OCI-LY1 (cell line): Measurements from ENCODE around the gene FGD4.
"Not testable (repeated sequence)": the region's sequence is repeated elsewhere in the genome, so short reads cannot be mapped to it uniquely, and the experiment has no call there.

ENCODE experiments used
- H2AFZ ChIP-seq: fragments of 200-600 bp; sonication (generic), shearing (Covaris generic); 2 replicates; pipeline ENCODE4 v1.6.0; 2014; ENCODE audit warnings: antibody characterized with exemption, mild to moderate bottlenecking, low read length
- H3F3A ChIP-seq: fragments of 200-600 bp; sonication (generic), shearing (Covaris generic); 2 replicates; pipeline ENCODE4 v1.6.0; 2014; ENCODE audit warnings: mild to moderate bottlenecking, antibody characterized with exemption, low read length, moderate library complexity; ENCODE audit not compliant: insufficient read depth
- H3K27ac ChIP-seq: fragments of 200-600 bp; sonication (generic); 2 replicates; pipeline ENCODE4 v1.5.1; 2014; ENCODE audit warnings: low read length, mixed run types, mild to moderate bottlenecking, low read depth; ENCODE audit not compliant: poor library complexity, severe bottlenecking
- H3K27me3 ChIP-seq: fragments of 200-600 bp; sonication (generic); 2 replicates; pipeline ENCODE4 v1.6.0; 2014; ENCODE audit warnings: antibody characterized with exemption, mild to moderate bottlenecking, low read length, moderate library complexity; ENCODE audit not compliant: insufficient read depth
- H3K36me3 ChIP-seq: fragments of 200-600 bp; sonication (generic); 2 replicates; pipeline ENCODE4 v1.6.1; 2014; ENCODE audit warnings: mild to moderate bottlenecking, antibody characterized with exemption, low read length, moderate library complexity, mixed read lengths; ENCODE audit not compliant: insufficient read depth
- H3K4me1 ChIP-seq: fragments of 200-600 bp; sonication (generic); 2 replicates; pipeline ENCODE4 v1.5.1; 2014; ENCODE audit warnings: mild to moderate bottlenecking, low read length, moderate library complexity; ENCODE audit not compliant: insufficient read depth, severe bottlenecking
- H3K4me2 ChIP-seq: fragments of 200-600 bp; sonication (generic), shearing (Covaris generic); 2 replicates; pipeline ENCODE4 v1.6.1; 2014; ENCODE audit warnings: low read length
- H3K4me3 ChIP-seq: fragments of 200-600 bp; sonication (generic); 2 replicates; pipeline ENCODE4 v1.5.1; 2014; ENCODE audit warnings: low read length, low read depth, mild to moderate bottlenecking, mixed read lengths; ENCODE audit not compliant: poor library complexity, severe bottlenecking
- H3K79me2 ChIP-seq: fragments of 200-600 bp; shearing (Covaris generic); 2 replicates; pipeline ENCODE4 v1.6.1; 2016; ENCODE audit warnings: mixed run types, low read length, mixed read lengths; ENCODE audit not compliant: insufficient read depth
- H3K9ac ChIP-seq: fragments of 200-600 bp; sonication (generic), shearing (Covaris generic); 2 replicates; pipeline ENCODE4 v1.6.1; 2014; ENCODE audit warnings: mild to moderate bottlenecking, low read length, mixed read lengths
- H3K9me2 ChIP-seq: fragments of 200-600 bp; sonication (generic), shearing (Covaris generic); 2 replicates; pipeline ENCODE4 v1.6.1; 2014; ENCODE audit warnings: low read depth, mild to moderate bottlenecking, low read length, mixed read lengths
- H3K9me3 ChIP-seq: fragments of 200-600 bp; shearing (Covaris generic); 2 replicates; pipeline ENCODE4 v1.6.1; 2014; ENCODE audit warnings: low read length, mixed read lengths
- H4K20me1 ChIP-seq: fragments of 200-600 bp; sonication (generic), shearing (Covaris generic); 2 replicates; pipeline ENCODE4 v1.6.0; 2016; ENCODE audit warnings: mild to moderate bottlenecking, low read length; ENCODE audit not compliant: insufficient read depth
- EZH2 ChIP-seq: fragments of 200-600 bp; sonication (generic), shearing (Covaris generic); IDR thresholded peaks from 2 replicates; pipeline ENCODE4 v1.8.0; 2017; ENCODE audit warnings: borderline replicate concordance, mixed run types, mild to moderate bottlenecking, antibody characterized with exemption, low read length, moderate library complexity, mixed read lengths
- TF ChIP-seq, protein P1 (sequence below): fragments of 200-600 bp; sonication (generic), shearing (Covaris generic); IDR thresholded peaks from 2 replicates; pipeline ENCODE4 v1.5.1; 2017; ENCODE audit warnings: mild to moderate bottlenecking, antibody characterized with exemption, low read length, moderate library complexity, mixed read lengths

The FGD4 gene

DNA sequence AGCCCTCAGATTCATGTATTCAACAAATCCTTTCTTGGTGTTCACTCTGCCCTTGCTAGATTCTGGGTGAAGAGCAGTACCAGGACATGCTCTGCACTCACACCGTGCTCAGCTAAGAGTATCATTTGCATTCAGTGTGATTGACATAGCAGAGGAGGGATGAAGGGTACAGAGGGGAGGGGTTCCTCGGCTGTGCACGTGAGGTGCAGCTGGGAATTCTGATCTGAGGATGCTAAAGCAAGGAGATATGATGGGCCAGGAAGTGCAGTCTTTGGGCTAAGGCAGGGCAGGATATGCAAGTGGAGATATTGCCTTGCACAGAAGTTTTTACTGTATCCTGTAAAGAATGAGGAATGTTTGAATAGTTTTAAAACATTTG, 108.6 kb downstream of the FGD4 start:
- Histone ChIP-seq H3K9ac (no peak overlapping the region), H3K9me3 (no peaks in the 10 kb centered on the region), H3K27me3 (no peaks in the 10 kb centered on the region), H3K9me2 (no peaks in the 10 kb centered on the region), H3K79me2 (no peaks in the 10 kb centered on the region), H3K36me3 (no peaks in the 10 kb centered on the region), H3F3A (no peaks in the 10 kb centered on the region), H4K20me1 (no peaks in the 10 kb centered on the region), H3K4me2 (no peak overlapping the region), H3K4me1 (peaks cover 6% of the 10 kb centered on the region), H2AFZ (no peak overlapping the region), H3K27ac (no peak overlapping the region), H3K4me3 (no peak overlapping the region)
- TF ChIP-seq EZH2 = no peak
- TF ChIP-seq, protein P1, sequence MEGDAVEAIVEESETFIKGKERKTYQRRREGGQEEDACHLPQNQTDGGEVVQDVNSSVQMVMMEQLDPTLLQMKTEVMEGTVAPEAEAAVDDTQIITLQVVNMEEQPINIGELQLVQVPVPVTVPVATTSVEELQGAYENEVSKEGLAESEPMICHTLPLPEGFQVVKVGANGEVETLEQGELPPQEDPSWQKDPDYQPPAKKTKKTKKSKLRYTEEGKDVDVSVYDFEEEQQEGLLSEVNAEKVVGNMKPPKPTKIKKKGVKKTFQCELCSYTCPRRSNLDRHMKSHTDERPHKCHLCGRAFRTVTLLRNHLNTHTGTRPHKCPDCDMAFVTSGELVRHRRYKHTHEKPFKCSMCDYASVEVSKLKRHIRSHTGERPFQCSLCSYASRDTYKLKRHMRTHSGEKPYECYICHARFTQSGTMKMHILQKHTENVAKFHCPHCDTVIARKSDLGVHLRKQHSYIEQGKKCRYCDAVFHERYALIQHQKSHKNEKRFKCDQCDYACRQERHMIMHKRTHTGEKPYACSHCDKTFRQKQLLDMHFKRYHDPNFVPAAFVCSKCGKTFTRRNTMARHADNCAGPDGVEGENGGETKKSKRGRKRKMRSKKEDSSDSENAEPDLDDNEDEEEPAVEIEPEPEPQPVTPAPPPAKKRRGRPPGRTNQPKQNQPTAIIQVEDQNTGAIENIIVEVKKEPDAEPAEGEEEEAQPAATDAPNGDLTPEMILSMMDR = no peak

DNA sequence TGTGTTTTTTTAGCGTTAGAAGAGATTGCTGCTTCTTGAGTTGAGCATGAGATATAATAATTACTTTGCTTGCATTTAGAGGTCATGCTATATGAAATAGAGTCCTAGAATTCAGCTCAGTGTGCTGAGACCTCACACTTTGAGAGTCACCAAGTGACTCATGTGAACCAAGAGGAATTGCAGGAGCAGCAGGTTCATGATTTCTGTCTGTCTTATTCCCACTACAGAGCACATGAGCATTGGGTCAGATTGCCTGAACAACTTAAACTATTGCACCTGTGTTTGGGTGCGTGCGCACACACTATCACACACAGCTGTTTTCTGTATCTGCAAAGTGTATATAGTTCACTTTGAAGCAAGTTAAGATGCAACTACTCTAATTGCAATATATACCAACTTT, 109.3 kb downstream of the FGD4 start:
- no peak for TF ChIP-seq EZH2
- TF ChIP-seq, protein P1 = no peak
- H3K27me3 ChIP-seq = no peaks in the 10 kb centered on the region
- peaks cover 6% of the 10 kb centered on the region for H3K4me1 ChIP-seq
- H3K9ac ChIP-seq = no peak overlapping the region
- H3K9me3 ChIP-seq = no peaks in the 10 kb centered on the region
- no peak overlapping the region for H3K4me3 ChIP-seq
- H3K4me2 ChIP-seq = no peak overlapping the region
- H4K20me1 ChIP-seq = no peaks in the 10 kb centered on the region
- no peaks in the 10 kb centered on the region for H3K79me2 ChIP-seq
- no peak overlapping the region for H2AFZ ChIP-seq
- no peaks in the 10 kb centered on the region for H3K9me2 ChIP-seq
- H3K27ac ChIP-seq = no peak overlapping the region
- H3F3A ChIP-seq = no peaks in the 10 kb centered on the region
- H3K36me3 ChIP-seq = no peaks in the 10 kb centered on the region

DNA sequence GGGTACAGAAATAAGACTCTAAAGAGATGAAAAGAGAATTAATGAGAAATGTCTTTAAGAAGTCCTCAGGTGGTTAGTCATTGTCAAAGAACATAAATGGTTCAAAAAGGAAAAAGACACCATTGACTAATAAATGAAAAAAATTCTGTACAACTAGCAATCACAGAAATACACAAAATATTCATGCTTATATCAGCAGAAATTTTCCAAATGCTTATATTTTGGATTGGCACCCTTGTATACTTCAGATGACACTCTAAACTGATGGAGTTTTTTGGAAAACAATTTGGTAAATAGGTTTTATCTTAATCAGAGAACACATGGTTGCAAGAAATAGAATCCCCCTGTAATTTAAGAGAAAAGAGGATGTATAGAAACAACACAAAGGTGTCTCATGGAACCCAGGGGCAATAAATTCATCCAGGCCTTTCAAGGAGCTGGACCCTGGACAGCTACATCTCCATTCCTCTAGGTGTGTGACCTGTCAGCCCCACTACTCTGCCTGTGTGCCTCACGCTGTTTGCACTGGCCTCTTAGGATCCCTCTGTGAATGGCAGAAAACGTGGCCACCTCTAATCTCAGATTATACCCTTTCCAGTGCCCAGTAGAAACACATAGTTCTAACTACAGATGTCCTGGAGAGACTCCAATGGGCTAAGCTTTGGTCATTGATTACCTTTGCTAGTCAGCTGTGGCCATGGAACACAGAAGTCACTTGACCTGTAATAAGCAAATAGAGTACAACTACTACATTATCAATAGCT, 110.2 kb downstream of the FGD4 start:
- Histone ChIP-seq H3K9me3 (no peaks in the 10 kb centered on the region), H3K27ac (no peak overlapping the region), H3K36me3 (no peaks in the 10 kb centered on the region), H2AFZ (no peak overlapping the region), H3K4me2 (no peak overlapping the region), H3K9ac (no peak overlapping the region), H3K27me3 (no peaks in the 10 kb centered on the region), H3K9me2 (no peaks in the 10 kb centered on the region), H3F3A (no peaks in the 10 kb centered on the region), H3K4me1 (peaks cover 6% of the 10 kb centered on the region), H3K79me2 (no peaks in the 10 kb centered on the region), H3K4me3 (no peak overlapping the region), H4K20me1 (no peaks in the 10 kb centered on the region)
- TF ChIP-seq EZH2 = no peak
- TF ChIP-seq, protein P1 = no peak

DNA sequence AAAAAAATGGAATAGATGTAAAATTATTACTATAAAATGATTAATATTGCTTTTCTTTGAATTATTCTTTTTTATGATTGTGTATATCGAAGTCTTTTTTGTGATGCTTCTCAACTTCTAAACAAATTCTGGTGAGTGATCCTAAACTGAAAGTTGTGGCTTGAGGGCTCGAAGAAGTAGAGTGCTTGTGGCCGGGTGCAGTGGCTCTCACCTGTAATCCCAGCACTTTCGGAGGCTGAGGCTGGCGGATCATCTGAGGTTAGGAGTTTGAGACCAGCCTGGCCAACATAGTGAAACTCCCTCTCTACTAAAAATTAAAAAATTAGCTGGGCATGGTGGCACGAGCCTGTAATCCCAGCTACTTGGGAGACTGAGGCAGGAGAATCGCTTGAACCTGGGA, 112.6 kb downstream of the FGD4 start:
- not testable (repeated sequence) for H3K4me3 ChIP-seq, H3K4me2 ChIP-seq, H3K27me3 ChIP-seq, H3F3A ChIP-seq, H3K79me2 ChIP-seq, H2AFZ ChIP-seq, H3K9ac ChIP-seq, H3K9me2 ChIP-seq, H3K9me3 ChIP-seq, H4K20me1 ChIP-seq, H3K27ac ChIP-seq, H3K36me3 ChIP-seq
- H3K4me1 ChIP-seq = peaks cover 20% of the 10 kb centered on the region
